Measurements from ENCODE around the gene LHFPL2.
A peak's percentile ranks its signal among the peaks of the same experiment; 100 is the strongest.

DNA sequence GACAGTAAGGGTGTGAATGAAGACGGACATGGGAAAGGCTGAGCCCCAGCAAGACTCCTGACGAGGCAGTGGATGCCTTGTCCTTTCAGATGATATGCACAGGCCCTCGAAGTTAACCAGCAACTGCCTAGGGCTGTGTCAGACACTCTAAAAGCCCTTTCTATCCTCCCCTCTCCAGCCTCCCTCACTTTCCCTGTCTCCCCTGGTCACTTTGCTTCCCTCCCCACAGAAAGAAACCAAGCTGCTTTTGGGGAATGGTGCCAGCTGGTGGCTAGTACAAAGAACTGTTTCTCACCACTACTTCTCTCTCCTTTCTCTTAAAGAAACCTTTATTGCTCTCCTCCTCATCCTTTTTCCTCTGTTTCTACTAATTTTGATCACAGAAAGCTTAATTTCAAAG lies 21.4 kb downstream of the LHFPL2 start:
- TF ChIP-seq POLR2A (IDR thresholded peaks at IDR 0.05; ENCODE audit: borderline replicate concordance, extremely low read depth, insufficient read depth, insufficient read length) (no peak), FOSL1 (IDR thresholded peaks at IDR 0.05; ENCODE audit: low read depth) (no peak), POLR2AphosphoS5 (IDR thresholded peaks at IDR 0.05; ENCODE audit: low read depth, low read length) (no peak)
- TF ChIP-seq, protein P1, sequence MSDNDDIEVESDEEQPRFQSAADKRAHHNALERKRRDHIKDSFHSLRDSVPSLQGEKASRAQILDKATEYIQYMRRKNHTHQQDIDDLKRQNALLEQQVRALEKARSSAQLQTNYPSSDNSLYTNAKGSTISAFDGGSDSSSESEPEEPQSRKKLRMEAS (IDR thresholded peaks at IDR 0.05) = no peak
- TF ChIP-seq, protein P2, sequence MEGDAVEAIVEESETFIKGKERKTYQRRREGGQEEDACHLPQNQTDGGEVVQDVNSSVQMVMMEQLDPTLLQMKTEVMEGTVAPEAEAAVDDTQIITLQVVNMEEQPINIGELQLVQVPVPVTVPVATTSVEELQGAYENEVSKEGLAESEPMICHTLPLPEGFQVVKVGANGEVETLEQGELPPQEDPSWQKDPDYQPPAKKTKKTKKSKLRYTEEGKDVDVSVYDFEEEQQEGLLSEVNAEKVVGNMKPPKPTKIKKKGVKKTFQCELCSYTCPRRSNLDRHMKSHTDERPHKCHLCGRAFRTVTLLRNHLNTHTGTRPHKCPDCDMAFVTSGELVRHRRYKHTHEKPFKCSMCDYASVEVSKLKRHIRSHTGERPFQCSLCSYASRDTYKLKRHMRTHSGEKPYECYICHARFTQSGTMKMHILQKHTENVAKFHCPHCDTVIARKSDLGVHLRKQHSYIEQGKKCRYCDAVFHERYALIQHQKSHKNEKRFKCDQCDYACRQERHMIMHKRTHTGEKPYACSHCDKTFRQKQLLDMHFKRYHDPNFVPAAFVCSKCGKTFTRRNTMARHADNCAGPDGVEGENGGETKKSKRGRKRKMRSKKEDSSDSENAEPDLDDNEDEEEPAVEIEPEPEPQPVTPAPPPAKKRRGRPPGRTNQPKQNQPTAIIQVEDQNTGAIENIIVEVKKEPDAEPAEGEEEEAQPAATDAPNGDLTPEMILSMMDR (IDR thresholded peaks at IDR 0.05 in 2 of 3, conservative IDR thresholded peaks at IDR 0.05 in 1 of 3; ENCODE audit: borderline replicate concordance in 1 of 3, insufficient read depth in 1 of 3, low read depth in 2 of 3, low read length in 2 of 3) = peak; percentile 18 to 43 (median 38); a peak in 5 of 6 replicates
- TF ChIP-seq, protein P3, sequence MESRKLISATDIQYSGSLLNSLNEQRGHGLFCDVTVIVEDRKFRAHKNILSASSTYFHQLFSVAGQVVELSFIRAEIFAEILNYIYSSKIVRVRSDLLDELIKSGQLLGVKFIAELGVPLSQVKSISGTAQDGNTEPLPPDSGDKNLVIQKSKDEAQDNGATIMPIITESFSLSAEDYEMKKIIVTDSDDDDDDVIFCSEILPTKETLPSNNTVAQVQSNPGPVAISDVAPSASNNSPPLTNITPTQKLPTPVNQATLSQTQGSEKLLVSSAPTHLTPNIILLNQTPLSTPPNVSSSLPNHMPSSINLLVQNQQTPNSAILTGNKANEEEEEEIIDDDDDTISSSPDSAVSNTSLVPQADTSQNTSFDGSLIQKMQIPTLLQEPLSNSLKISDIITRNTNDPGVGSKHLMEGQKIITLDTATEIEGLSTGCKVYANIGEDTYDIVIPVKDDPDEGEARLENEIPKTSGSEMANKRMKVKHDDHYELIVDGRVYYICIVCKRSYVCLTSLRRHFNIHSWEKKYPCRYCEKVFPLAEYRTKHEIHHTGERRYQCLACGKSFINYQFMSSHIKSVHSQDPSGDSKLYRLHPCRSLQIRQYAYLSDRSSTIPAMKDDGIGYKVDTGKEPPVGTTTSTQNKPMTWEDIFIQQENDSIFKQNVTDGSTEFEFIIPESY (IDR thresholded peaks at IDR 0.05; ENCODE audit: extremely low read depth, insufficient replicate concordance, low read length) = no peak
